ENCODE measurements around the gene OLA1.
A peak's percentile ranks its signal among the peaks of the same experiment; 100 is the strongest.

The OLA1 gene

DNA sequence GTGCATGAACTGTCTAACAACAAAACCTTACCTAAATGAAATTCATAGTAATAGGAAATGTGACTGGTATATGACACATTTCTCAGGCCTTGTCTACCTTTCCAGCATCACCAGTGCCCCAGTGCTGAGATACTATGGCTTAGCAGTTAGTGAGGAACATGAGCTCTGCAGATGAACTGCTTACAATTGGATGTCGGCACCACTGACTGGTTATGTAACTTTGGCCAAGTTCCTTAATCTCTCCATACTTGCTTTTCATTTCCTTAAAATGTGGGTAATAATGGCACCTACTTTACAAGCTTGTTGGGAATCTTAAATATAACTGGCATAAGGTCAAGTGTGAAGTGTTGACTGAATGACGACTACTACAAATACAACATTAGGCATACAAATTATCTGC is 136.3 kb downstream of the OLA1 start:
- no peak for DNase-seq

GRCh38 chr2:174108579-174108978 is 139.8 kb downstream of the OLA1 start:
- no peak for DNase-seq

DNA sequence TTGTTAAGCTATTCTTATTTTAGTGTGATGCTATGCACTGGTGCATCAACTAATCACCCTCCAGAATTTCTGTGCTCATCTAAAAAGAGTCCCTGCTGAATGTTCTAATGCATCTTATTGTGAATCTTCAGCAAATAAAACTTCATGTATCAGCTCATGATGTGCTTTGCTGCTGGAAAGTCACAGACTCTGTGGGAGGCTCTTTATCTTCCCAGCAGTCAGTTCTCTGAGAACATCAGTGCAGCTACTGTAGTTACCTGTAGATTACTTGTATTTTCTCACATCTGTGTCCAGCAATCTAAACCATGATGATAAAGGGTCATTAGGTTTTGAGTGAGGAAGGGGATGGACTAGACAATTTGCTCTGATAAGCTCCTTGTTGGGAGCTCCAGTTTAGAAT is 141.6 kb downstream of the OLA1 start:
- no peak for DNase-seq

DNA sequence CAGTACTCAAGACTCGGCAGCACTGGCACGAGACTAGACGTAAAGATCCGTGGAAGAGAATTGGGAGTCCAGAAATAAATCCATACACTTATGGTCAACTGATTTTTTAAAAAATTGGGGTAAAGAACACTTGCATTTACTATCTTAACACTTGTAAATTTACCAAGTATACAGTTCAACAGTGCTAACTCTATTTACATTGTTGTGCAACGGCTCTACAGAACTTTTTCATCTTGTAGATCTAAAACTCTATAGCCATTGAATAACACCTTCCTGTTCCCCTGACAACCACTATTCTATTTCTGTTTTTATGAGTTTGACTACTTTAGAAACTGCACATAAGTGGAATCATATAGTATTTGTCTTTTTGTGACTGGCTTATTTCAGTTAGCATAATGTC is 153.8 kb downstream of the OLA1 start:
- no peak for DNase-seq

DNA sequence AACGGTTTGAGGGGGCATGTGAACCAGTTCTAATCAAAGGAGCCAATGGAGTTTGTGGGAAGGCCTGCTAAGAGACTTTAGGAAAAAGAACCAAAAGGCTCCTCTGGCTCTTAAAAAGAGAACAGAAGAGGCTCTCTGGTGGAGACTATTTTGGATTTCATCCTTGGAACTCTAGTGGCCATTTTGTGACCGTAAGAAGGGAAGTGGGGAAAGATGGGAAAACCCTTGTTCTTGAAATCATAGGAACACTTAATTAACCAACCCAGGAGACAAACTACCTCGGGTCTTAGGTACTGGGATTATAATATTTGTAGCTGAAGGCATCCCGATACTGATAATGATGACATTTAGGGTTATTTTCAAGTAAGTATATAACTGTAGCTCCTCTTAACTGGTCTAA is 157.9 kb downstream of the OLA1 start:
- no peak for DNase-seq

GRCh38 chr2:174088706-174089460 is 159.4 kb downstream of the OLA1 start:
- no peak for DNase-seq

DNA sequence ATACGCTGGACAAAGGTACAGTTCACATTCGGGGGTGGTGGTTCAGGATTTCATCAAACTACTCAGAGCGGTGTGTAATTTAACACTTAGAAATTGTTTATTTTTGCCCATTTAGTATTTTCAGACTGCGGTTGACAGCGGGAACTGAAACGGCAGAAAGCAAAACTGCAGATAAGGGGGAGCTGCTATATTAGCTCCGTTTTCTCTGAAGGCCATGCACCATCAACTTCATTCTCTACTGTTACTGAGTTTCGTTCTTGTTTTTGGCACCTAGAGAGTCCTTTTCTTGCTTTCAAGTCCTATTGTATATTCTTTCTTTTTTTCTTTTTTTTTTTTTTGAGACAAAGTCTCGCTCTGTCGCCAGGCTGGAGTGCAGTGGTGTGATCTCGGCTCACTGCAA is 161.6 kb downstream of the OLA1 start:
- no peak for DNase-seq

GRCh38 chr2:174085781-174086180 is 162.6 kb downstream of the OLA1 start:
- DNase-seq: no peak

DNA sequence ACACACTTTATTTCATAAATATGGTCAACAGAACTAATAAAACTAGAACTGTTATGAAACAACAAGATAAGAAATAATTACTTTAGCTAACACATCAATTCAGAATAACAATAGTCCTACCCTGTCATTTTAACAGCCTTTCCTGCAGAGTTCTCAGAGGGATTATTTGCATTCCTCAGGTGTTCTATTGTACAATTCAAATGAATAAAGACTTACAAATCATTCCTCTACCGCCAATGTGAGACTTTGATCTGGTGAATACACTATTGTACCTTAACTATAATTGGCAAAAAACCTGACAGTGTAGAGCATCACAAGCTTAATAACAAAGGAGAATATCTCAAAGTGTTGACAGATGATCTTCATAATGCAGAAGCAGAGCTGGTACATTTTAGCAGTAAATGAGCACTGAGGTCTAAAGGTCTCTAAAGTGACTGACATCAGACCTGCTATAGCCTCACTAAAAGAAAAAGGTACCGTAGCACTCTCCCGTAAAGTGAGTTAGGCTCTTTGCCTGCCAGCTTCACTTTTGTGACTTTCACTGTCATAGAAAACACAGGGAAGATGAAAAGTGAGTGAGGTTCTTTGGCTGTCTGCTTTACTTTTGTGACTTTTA is 164.4 kb downstream of the OLA1 start:
- DNase-seq: no peak

DNA sequence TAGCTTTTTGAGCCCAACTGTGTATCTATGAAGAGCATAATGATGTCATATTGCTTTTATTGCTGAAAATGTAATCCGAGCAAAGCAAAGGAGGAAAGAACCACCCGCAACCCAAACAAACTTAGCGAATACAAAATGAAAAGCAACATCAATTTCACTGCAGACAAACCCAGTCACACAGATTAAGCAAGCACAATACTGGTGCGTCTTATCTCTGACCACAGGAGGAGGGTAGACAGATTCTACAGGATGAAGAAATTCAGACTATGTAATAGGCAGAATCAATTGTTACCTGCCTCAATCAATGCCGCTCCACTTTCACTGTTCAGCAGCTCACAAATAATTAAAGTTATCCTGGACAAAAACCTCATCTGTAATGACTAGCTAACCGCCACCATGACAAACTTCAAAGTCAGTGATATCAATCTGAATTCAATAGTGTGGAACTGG is 167.6 kb downstream of the OLA1 start:
- DNase-seq: no peak

DNA sequence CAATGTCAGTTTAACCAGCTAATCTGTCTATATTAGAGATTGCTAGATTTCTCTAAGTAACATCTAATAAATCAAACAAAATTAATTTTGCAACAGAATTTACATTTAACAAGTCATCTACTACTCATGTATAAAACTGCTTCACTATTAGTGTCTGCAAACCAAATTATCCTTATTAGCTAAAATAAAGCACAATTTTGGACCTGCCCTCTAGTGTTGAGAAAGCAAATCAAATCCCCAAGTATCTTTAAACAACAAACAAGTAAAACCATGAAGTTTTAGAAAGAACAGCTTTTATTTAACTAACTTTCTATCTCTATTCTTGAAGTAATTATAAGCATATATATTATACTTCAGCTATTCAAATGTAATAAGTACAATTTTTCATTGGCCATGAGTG is 170.1 kb downstream of the OLA1 start:
- no peak for DNase-seq

DNA sequence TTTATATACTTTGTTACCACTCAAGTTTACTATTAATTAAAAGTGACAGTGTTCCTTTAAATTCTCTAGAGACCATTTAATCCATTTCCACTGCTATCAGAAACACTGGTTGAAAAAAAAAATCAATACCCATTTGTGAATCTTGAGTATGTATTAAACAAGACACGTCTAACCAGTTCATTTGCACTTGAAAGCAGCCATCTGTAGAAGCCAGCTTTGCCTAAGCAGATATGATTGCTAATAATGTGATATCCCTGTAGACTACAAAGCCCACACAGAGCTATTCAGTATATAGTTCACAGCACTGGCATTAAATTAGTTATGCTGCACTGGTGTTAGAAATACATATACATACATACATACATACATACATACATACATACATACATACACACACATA is 171.4 kb downstream of the OLA1 start:
- peak; percentile 3 for DNase-seq

DNA sequence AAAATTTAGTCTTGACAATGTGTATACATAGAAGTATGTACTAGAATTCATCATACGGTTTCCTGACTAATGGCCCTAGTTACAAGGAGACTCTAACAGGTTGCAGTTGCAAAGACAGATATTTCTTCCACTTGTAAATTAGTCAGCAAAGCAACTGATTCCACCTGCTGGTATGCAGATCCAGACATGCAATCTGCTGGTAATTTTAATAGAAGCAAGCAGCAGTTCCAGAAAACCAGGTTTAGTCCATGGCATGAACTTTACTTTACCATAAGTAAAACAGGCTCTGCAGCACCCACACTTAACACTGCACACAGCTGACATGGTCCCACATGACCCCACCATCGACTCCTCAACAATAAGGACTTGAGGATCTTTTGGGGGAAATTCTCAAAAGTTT is 172.3 kb downstream of the OLA1 start:
- DNase-seq: no peak

DNA sequence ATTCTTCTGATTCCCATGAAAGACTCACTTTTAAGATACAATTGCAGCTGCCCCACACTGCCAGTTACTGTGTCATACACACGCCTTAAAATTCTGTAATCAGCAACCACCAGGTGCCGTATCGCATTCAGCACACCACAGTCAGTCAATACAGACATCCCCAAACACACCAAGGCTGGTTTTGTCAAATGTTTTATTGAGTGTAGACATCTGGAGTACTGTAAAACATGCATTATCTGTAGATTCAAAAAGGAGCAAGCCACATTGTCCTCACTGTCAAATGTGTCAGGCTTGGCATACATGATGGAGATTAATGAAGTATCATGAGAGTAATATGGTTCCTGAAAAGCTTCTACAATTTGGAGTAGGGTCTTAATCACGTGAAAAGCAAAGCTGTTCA is 173.5 kb downstream of the OLA1 start:
- DNase-seq: no peak

- no peak for DNase-seq
Observed at GRCh38 chr2:174072857-174073256, 175.5 kb downstream of the OLA1 start.

DNA sequence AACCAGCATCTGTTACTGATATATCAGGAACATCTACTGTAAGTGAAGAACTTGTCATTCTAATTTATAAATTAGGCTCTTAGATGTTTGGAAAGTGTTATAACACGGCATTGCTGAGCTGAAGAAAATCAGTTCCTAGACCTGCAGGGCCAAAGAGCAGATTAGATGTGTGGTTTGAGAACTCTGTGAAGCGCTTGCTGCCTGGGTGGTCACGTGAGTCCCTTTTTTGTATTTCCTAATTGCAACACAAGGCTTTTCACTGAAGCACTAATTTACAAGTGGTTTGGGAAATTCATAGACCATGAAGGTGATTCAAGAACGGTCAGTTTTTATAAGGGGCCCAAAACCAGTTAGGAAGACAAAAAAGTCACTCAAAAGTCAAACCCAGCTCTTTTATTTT is 176.3 kb downstream of the OLA1 start:
- DNase-seq: no peak

- no peak for DNase-seq
Observed at GRCh38 chr2:174071321-174071720, 177.0 kb downstream of the OLA1 start.

- no peak for DNase-seq
Observed at GRCh38 chr2:174070281-174070680, 178.1 kb downstream of the OLA1 start.

GRCh38 chr2:174067815-174068214 is 180.5 kb downstream of the OLA1 start:
- DNase-seq: no peak

DNA sequence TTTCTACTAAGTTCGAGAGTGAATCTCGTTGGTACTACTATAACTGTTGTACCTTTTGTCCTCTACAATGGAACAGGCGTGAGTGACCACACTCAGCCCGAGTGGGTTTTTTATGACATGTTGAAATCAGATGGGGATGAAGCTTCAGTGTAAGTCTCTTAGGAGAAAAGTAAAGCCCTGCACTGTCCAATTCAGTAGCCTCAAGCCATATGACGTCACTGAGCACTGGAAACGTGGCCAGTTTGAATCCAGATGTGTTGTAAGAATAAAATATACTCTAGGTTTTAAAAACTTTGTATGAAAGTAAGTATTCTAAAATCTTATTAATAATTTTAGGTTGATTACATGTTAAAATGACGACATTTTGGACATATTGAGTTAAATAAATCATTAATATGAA is 181.5 kb downstream of the OLA1 start:
- DNase-seq: no peak

GRCh38 chr2:174063492-174064092 is 184.7 kb downstream of the OLA1 start:
- DNase-seq: no peak

- DNase-seq: peak; percentile 21
Observed at GRCh38 chr2:174062934-174063333, 185.4 kb downstream of the OLA1 start.

DNA sequence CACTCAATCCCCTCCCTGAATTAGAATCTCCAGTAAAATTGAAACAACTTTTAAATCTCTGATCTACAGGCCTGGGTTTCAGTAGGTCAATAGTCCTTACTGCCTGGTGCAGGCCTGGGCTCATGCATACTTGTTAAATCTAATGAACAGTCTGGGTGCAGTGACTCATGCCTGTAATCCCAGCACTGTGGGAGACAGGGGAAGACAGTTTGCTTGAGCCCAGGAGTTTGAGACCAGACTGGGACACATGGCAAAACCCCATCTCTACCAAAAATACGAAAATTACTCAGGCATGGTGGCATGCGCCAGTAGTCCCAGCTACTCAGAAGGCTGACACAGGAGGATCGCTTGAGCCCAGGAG is 188.5 kb downstream of the OLA1 start:
- DNase-seq: no peak

- DNase-seq: no peak
Observed at GRCh38 chr2:174059178-174059883, 189.0 kb downstream of the OLA1 start.
